ENCODE data around the gene GAL3ST2.

GAL3ST2 gene

GRCh38 chr2:241809383-241810306, 33.0 kb downstream of the GAL3ST2 start:
- ChIA-PET POLR2A (no interaction called here), CTCF (no interaction called here)
- peak; percentile 18 for DNase-seq (ENCODE audit: extremely low spot score)
- no peak for TF ChIP-seq CTCF (IDR thresholded peaks at IDR 0.05; ENCODE audit: control extremely low read depth, extremely low read depth, low read depth, missing control alignments)

- DNase-seq (ENCODE audit: extremely low spot score) = peak; percentile 25
- POLR2A ChIA-PET = interaction anchor here (0.5 kb wide), 1 partner anchor 18 kb away, joined by 3 read pairs; no protein-coding TSS in a partner anchor
- CTCF ChIA-PET = no interaction called here
- TF ChIP-seq CTCF (IDR thresholded peaks at IDR 0.05; ENCODE audit: control extremely low read depth, extremely low read depth, low read depth, missing control alignments) = no peak
Measured at GRCh38 chr2:241810307-241811200, 33.9 kb downstream of the GAL3ST2 start.

- CTCF ChIA-PET = no interaction called here
- POLR2A ChIA-PET = interaction anchor here (0.5 kb wide), 1 partner anchor 19 kb away, joined by 3 read pairs; no protein-coding TSS in a partner anchor
- DNase-seq (ENCODE audit: extremely low spot score) = peak; percentile 20
- no peak for TF ChIP-seq CTCF (IDR thresholded peaks at IDR 0.05; ENCODE audit: control extremely low read depth, extremely low read depth, low read depth, missing control alignments)
Measured at GRCh38 chr2:241811201-241811951, 34.8 kb downstream of the GAL3ST2 start.

- no peak for DNase-seq (ENCODE audit: extremely low spot score)
- TF ChIP-seq CTCF (IDR thresholded peaks at IDR 0.05; ENCODE audit: control extremely low read depth, extremely low read depth, low read depth, missing control alignments) = no peak
- CTCF ChIA-PET = interaction anchor here (1.0 kb wide), 1 partner anchor 66 kb away, joined by 3 read pairs; no protein-coding TSS in a partner anchor
- POLR2A ChIA-PET = no interaction called here
Measured at GRCh38 chr2:241811952-241812729, 35.5 kb downstream of the GAL3ST2 start.

- POLR2A ChIA-PET = interaction anchor here (1.0 to 1.4 kb wide), 2 partner anchors 30 to 53 kb away, joined by 4 read pairs; no protein-coding TSS in a partner anchor
- peak; percentile 17 for DNase-seq (ENCODE audit: extremely low spot score)
- TF ChIP-seq CTCF (IDR thresholded peaks at IDR 0.05; ENCODE audit: control extremely low read depth, extremely low read depth, low read depth, missing control alignments) = no peak
- CTCF ChIA-PET = interaction anchor here (1.0 to 1.4 kb wide), 2 partner anchors 35 to 66 kb away, joined by 3 to 4 read pairs; no protein-coding TSS in a partner anchor
Measured at GRCh38 chr2:241812730-241813643, 36.4 kb downstream of the GAL3ST2 start.
